Transverse colon (tissue), 4 donors: ENCODE results near the gene CDKAL1.

Experiments used
- CTCF ChIP-seq, 5 experiments: fragments of 200-600 bp in 3 of 5; fragments of 450-650 bp in 2 of 5; sonication (generic) in 3 of 5; IDR thresholded peaks; 1 replicate in 2 of 5; 2 replicates in 3 of 5; pipeline ENCODE4 v1.5.1; 2016 to 2017; ENCODE audit warnings: antibody characterized with exemption in 5 of 5, inconsistent platforms in 3 of 5, mild to moderate bottlenecking in 2 of 5, moderate library complexity in 1 of 5
- EP300 ChIP-seq: sonication (generic); formaldehyde crosslinking; IDR thresholded peaks from one replicate; pipeline ENCODE4 v1.6.1; 2017; ENCODE audit warnings: antibody characterized with exemption, low read depth
- POLR2A ChIP-seq: fragments of 450-650 bp; IDR thresholded peaks from one replicate; pipeline ENCODE4 v1.6.1; 2016; ENCODE audit warnings: antibody characterized with exemption, mild to moderate bottlenecking, moderate library complexity
- POLR2AphosphoS5 ChIP-seq, 3 donors: sonication (generic); formaldehyde crosslinking; IDR thresholded peaks; one replicate each; pipeline ENCODE4 v1.6.1; 2016; ENCODE audit warnings: antibody characterized with exemption in 3 of 3

DNA sequence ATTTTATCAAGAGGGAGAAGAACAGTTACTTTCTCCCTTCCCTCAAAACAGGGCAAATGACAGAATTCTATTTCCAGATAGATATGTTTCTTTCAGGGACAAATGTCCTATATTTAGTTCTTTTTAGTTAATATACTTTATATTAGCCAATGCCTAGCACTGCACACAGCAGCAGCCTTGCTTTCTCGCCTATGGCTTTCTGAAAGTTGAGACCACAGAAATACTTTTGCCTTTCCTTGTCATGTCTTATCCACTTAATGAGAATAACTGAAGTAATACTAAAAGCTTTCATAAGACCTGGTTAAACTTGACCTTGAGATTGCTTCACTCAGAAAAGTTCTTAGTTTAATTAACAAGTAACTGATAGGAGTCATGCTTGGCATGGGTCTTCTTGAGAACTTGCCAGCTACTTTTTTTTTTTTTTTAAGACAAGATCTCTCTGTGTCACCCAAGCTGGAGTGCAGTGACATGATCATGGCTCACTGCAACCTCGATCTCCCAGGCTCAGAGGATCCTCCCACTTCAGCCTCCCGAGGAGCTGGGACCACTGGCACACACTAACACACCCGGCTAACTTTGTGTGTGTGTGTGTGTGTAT is 159.3 kb downstream of the CDKAL1 start:
- no peak for TF ChIP-seq POLR2A
- no peak for TF ChIP-seq CTCF (IDR thresholded peaks at IDR 0.05)
- no peak for TF ChIP-seq POLR2AphosphoS5 (IDR thresholded peaks at IDR 0.05)
- TF ChIP-seq EP300, result no peak
